GM18508 (cell line): ENCODE measurements around the gene ACTBL2.
"Not testable (repeated sequence)": the region's sequence is repeated elsewhere in the genome, so short reads cannot be mapped to it uniquely, and the experiment has no call there.

Source experiments
- ATAC-seq: cut with Tn5 transposase; IDR thresholded peaks from one replicate; pipeline ENCODE4 v1.9.1; 2021; ENCODE audit warnings: moderate number of reproducible peaks; ENCODE audit not compliant: insufficient read depth, unreplicated experiment

ACTBL2 gene

GRCh38 chr5:57482671-57483106, at the start of gene ACTBL2:
Gene ACTBL2, minus strand, starts transcription at chr5:57482811. Its CDS starts 104 bp downstream, at chr5:57482707.
- no peak for ATAC-seq

DNA sequence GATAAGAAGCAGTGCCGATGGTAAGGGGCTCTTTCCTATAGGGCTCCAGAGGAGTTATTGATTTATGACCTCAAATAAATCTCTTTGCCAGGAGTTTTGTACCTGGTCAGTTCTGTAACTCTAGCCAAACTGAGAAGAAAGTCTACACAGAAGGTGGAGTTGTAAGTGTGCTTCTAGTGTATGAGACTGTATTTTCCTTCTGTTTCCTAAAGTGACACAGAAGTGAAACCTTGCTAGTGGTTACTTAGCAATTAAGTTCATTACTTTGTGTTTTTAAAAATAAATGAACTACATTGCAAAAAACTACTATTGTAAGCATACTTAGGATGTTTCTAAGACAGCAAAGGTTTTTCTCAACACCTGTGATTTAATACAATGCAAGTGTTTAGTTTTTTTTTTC, 48.7 kb upstream of the ACTBL2 start:
- ATAC-seq = no peak

GRCh38 chr5:57529864-57530263, 47.3 kb upstream of the ACTBL2 start:
- ATAC-seq = no peak

- no peak for ATAC-seq
These were observed 45.3 kb upstream of the ACTBL2 start for GRCh38 chr5:57527870-57528269.

GRCh38 chr5:57524348-57525060, 41.9 kb upstream of the ACTBL2 start:
- no peak for ATAC-seq

- not testable (repeated sequence) for ATAC-seq
These were observed 39.9 kb upstream of the ACTBL2 start for GRCh38 chr5:57522477-57522876.

DNA sequence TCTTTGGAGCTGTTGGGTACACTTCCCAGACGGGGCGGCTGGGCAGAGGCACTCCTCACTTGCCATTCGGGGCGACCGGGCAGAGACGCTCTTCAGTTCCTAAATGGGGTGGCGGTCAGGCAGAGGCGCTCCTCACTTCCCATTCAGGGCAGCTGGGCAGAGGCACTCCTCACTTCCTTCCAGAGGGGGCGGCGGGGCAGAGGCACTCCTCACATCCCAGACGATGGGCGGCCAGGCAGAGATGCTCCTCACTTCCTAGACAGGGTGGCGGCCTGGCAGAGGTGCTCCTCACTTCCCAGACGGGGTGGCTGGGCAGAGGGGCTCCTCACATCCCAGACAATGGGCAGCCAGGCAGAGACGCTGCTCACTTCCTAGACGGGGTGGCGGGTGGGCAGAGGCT, 35.8 kb upstream of the ACTBL2 start:
- ATAC-seq = not testable (repeated sequence)

DNA sequence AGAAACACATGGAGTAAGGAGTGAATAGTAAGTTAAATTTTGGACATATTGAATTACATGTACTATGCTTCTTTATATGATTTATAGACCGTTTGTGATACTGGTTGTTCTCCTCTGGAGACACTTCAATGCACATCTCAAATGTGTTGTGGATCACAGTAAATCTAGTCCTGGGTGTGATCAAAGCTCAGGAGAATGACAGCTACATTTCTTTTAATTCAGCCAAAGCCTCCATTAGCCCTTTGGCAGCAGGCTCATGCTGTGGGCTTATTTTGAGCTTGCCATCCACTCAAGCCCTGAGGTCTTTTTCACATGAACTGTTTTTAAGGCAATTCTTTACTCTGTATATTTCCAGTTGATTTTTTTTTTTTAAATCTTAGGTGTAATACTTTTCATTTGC, 34.6 kb upstream of the ACTBL2 start:
- ATAC-seq = no peak

- ATAC-seq = no peak
These were observed 31.2 kb upstream of the ACTBL2 start for GRCh38 chr5:57513785-57514184.

DNA sequence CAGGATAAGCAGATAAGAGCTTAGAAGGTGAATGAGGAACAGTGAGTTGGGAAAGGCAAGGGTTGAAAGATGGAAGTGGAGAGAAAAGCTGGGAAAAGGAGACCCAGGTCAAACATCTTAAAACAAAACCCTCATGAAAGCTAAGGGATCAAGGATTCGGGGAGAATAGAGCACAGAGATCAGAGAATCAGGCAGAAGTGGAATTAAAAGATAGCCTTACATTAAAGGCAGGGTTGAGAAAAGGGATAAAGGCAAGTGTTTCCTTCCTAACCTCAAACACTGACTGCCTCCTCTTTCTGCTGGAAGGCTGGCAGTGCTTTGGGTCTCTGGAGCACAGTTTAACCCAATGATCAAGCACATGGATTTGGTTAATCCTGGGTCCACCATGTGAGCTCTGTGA, 28.7 kb upstream of the ACTBL2 start:
- no peak for ATAC-seq

GRCh38 chr5:57509501-57510260, 27.1 kb upstream of the ACTBL2 start:
- no peak for ATAC-seq

DNA sequence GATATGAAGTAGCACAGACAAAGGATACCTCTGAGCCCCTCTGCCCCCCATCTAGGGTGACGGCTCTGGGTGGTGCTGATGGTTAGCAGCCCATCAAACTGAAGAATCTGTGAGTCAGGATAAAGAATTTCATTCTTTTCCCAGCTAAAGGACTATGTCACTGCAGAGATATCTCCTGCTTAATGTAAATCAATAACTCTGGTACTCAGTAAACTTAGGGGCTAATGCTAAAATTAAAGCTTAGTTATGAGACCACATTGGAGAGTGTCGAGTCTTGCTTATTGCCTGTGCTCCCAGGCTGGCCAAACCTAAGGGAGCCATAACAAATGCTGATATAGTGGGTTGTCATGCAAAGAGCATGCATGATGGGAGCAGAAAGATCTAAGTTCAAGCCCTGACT, 25.6 kb upstream of the ACTBL2 start:
- no peak for ATAC-seq

DNA sequence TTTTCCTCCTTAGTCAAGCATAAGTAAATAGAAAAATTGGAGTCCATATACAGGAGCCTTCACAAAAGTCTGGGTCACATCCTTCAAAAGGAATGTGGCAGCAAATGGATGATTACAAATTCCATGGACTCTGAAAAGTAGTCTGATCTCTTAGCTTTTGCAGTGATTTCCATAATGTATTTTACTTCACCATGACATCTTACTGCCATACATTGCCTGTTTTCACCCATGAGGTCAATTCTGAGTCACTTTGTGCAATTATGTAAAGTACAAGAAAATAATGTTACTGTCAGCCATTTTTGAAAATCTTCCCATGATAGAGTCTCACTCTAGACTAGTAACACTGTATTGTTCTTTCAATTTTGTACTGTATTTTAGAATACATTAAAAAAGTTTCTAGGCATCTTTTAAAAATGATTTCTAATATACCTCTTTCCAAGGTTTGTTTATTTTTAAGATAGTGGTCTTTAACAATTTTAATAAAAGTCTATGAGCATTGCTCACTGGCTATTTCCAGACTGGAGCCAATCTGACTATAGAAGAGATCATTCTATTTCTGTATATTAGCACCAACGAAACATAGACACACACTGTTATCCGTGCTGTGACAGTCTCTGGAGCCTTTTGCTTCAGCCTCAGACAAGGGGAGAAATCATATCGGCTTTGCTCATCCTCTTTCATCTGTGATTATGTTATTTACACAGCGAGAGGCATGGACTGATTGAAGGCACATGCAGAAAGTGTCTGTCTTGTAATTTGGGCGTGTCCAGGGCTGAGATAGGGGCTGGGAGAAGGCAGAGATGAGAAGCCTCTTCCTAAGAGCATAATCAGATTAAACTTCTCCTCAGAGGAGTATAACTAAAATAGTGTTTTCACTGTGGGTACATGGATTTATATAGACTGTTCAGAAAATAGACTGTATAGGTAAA, 22.9 kb upstream of the ACTBL2 start:
- ATAC-seq = no peak

GRCh38 chr5:57504357-57504756, 21.7 kb upstream of the ACTBL2 start:
- no peak for ATAC-seq

DNA sequence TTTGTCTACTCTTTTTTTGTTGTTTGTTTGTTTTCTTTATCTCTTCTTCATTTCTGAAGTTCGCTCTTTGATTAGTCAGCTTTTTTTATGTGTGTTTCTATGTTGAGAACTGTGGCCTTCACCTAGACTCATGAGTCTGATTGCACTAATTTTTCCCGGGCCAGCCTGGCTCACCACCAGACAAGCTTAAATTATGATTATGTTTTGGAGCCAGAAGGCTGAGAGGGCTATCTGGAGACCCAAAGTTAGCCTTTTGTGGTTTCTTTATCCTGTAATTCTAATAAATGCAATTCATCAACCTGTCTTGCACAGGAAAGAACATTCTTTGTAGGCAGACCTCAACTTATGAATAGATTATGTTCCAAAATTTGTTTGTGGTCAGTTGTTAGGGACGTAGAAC, 20.8 kb upstream of the ACTBL2 start:
- no peak for ATAC-seq

DNA sequence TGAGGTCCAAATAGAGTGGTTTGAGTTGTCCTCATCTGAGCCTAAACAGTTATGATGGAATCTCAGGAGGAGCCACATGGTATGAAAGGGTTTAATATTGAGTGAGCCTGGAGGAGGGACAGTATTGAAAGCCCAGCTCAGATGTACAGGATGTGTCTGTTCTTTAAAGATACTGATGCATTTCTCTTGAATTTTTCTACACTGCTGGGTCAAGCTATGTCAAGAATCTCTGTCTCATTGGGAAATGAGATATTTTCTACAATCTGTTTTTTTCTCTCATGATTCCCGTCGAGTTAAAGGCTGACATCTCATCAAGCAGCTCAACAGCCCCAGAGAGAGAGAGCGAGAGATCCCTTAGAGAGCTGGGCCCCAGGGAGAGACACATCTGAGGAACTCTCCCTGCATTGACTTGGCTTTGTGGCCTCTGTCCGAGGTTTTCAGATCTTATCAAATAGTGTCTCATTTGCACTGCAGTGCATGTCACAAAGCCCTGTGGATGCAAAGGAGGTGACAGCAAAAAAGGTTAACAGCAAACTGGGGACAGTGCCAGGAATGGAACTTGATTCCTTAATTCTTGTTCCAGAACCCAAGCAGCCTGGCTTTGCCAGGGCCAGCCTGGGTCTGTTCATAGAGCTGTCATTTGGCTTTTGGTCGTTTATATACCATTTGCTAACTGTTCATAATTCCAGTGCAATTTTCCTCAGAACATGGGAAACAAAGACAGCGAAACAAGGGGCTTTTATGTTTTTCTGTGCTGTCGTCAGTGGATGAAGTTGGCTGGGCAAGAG, 19.0 kb upstream of the ACTBL2 start:
- ATAC-seq = no peak

- ATAC-seq = peak; percentile 96
These were observed 16.8 kb upstream of the ACTBL2 start for GRCh38 chr5:57499262-57500050.

- ATAC-seq = no peak
These were observed 15.1 kb upstream of the ACTBL2 start for GRCh38 chr5:57497733-57498132.
